Right ventricle myocardium inferior (tissue), 1 donor: ENCODE data around the gene FHIT. TPM values are rescaled to one million over a fixed set of nuclear protein-coding genes. Genes with fewer than 3 reads are reported as not detected.
A peak's percentile ranks its signal among the peaks of the same experiment; 100 is the strongest.

Source experiments
- ATAC-seq: fragments of 200-7000 bp; cut with Tn5 transposase; one replicate; pipeline ENCODE4 v1.9.1; 2020; ENCODE audit warnings: mild to moderate bottlenecking, moderate library complexity
- DNase-seq: peaks from one replicate; pipeline ENCODE4 v3.0.0; 2021; ENCODE audit errors: missing footprints
- intact Hi-C: fragments of 100-400 bp; cut with DNase I; formaldehyde crosslinking; loops from one replicate; pipeline ENCODE4 v1.11.0; 2022
- total RNA-seq: library from RNA; stranded (reverse); fragmentation: NEBNext Ultra II Directional; extraction: Animal tissue kit (Norgen Biotek cat#: 25700); gene quantifications from one replicate; pipeline ENCODE4 v1.2.1, GENCODE V29; 2021
- donor health status: DM: no; HTN: yes; CAD: no; lungs with severe emphysema.

The FHIT gene
- total RNA-seq, 1 donor from 2014 or later = 24.5 TPM

- intact Hi-C loops = no loop called here
- DNase-seq = no peak
- ATAC-seq = peak; percentile 34
These were observed 1366.8 kb downstream of the FHIT start for GRCh38 chr3:59884409-59884808.

- ATAC-seq (no peak), DNase-seq (no peak)
- intact Hi-C loops = no loop called here
These were observed 1368.5 kb downstream of the FHIT start for GRCh38 chr3:59882746-59883145.

- intact Hi-C loops = no loop called here
- ATAC-seq (no peak), DNase-seq (no peak)
These were observed 1370.5 kb downstream of the FHIT start for GRCh38 chr3:59880717-59881116.

GRCh38 chr3:59879031-59879581, 1372.1 kb downstream of the FHIT start:
- intact Hi-C loops = no loop called here
- ATAC-seq = no peak
- no peak for DNase-seq

GRCh38 chr3:59878038-59878427, 1373.2 kb downstream of the FHIT start:
- DNase-seq (no peak), ATAC-seq (no peak)
- intact Hi-C loops = no loop called here

GRCh38 chr3:59877263-59878037, 1373.8 kb downstream of the FHIT start:
- no peak for ATAC-seq
- DNase-seq = no peak
- intact Hi-C loops = no loop called here

- ATAC-seq = no peak
- intact Hi-C loops = no loop called here
- DNase-seq = no peak
These were observed 1374.7 kb downstream of the FHIT start for GRCh38 chr3:59876533-59877062.

GRCh38 chr3:59873576-59874230, 1377.5 kb downstream of the FHIT start:
- intact Hi-C loops = no loop called here
- ATAC-seq (no peak), DNase-seq (no peak)

GRCh38 chr3:59872128-59872527, 1379.1 kb downstream of the FHIT start:
- ATAC-seq (no peak), DNase-seq (no peak)
- intact Hi-C loops = no loop called here

GRCh38 chr3:59867185-59868002, 1383.9 kb downstream of the FHIT start:
- DNase-seq = no peak
- intact Hi-C loops = no loop called here
- ATAC-seq = no peak

GRCh38 chr3:59866076-59866475, 1385.2 kb downstream of the FHIT start:
- DNase-seq = no peak
- peak; percentile 28 for ATAC-seq
- intact Hi-C loops = no loop called here

- intact Hi-C loops = no loop called here
- ATAC-seq (no peak), DNase-seq (no peak)
These were observed 1385.9 kb downstream of the FHIT start for GRCh38 chr3:59865351-59865750.

- intact Hi-C loops = no loop called here
- ATAC-seq (no peak), DNase-seq (no peak)
These were observed 1388.6 kb downstream of the FHIT start for GRCh38 chr3:59862686-59863085.

GRCh38 chr3:59857589-59858346, 1393.5 kb downstream of the FHIT start:
- ATAC-seq (peak; percentile 94), DNase-seq (peak; percentile 74)
- intact Hi-C loops = loop anchor here (1.0 to 10.0 kb wide), 3 partner anchors 253 to 645 kb away; no protein-coding TSS in a partner anchor

GRCh38 chr3:59856934-59857460, 1394.3 kb downstream of the FHIT start:
- intact Hi-C loops = loop anchor here (1.0 to 10.0 kb wide), 3 partner anchors 252 to 645 kb away; no protein-coding TSS in a partner anchor
- DNase-seq (no peak), ATAC-seq (no peak)

GRCh38 chr3:59854061-59854709, 1397.1 kb downstream of the FHIT start:
- ATAC-seq (no peak), DNase-seq (no peak)
- intact Hi-C loops = loop anchor here (10.0 kb wide), 1 partner anchor 249 kb away; no protein-coding TSS in a partner anchor

GRCh38 chr3:59850417-59850816, 1400.8 kb downstream of the FHIT start:
- intact Hi-C loops = loop anchor here (10.0 kb wide), 1 partner anchor 246 kb away; no protein-coding TSS in a partner anchor
- no peak for ATAC-seq

More at GRCh38 chr3:59850417-59850816, 1400.8 kb downstream of the FHIT start:
- DNase-seq = no peak
